HG03558 (cell line): Measurements from ENCODE around the gene GUCY2C.

ENCODE experiments used
- ATAC-seq: cut with Tn5 transposase; IDR thresholded peaks from one replicate; pipeline ENCODE4 v1.9.1; 2021; ENCODE audit warnings: moderate number of reproducible peaks; ENCODE audit not compliant: unreplicated experiment; ENCODE audit errors: extremely low read depth

The GUCY2C gene

GRCh38 chr12:14576896-14577295, 119.5 kb downstream of the GUCY2C start:
- no peak for ATAC-seq

DNA sequence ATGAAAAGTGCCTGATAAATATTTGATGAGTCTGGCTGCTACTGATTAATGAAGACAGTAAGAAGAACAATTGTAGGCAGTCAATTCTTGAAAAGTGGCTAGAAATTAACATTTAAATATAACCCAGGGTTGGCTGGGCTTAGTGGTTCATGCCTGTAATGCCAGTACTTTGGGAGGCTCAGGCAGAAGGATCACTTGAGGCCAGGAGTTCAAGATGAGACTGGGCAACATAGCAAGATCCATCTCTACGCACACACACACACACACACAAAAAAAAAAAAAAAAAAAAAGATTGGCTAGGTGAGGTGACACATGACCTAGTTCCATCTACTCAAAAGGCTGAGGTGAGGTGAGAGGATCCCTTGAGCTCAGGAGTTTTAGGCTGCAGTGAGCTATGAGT, 120.8 kb downstream of the GUCY2C start:
- no peak for ATAC-seq

- ATAC-seq, result no peak
Measured at GRCh38 chr12:14573118-14573517, 123.3 kb downstream of the GUCY2C start.

DNA sequence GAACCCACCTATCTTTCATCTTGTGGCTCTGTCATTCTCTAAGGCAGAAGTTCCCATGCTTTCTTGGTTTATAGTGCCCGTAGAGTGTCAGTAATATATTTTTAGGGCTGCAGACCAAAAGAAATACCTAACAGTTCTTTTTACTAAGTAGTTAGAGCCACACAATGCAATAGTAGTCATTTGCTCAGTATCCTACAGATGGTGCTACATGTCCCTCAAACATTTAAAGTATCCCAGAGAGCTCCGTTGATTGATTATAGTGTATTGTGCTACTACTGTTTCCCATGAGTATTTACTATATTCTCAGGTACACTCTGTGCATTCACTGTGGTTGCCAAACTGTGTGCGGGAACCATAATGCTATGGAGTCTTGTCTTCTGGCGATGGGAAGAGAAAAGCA, 124.0 kb downstream of the GUCY2C start:
- ATAC-seq, result no peak

- ATAC-seq, result no peak
Measured at GRCh38 chr12:14571779-14572178, 124.6 kb downstream of the GUCY2C start.

- ATAC-seq, result no peak
Measured at GRCh38 chr12:14570231-14570630, 126.2 kb downstream of the GUCY2C start.

GRCh38 chr12:14567351-14568162, 128.8 kb downstream of the GUCY2C start, which contains the start of gene PLBD1:
PLBD1 (minus strand) TSS chr12:14567883; CDS start chr12:14567696, 187 bp downstream.
- ATAC-seq, result no peak

GRCh38 chr12:14564336-14564959, 132.0 kb downstream of the GUCY2C start:
- no peak for ATAC-seq

GRCh38 chr12:14563046-14563445, 133.4 kb downstream of the GUCY2C start:
- no peak for ATAC-seq
